Kasumi-1 (cell line): ENCODE results near the gene CYP2C8.
A peak's percentile ranks its signal among the peaks of the same experiment; 100 is the strongest.
"Not testable (repeated sequence)": the region's sequence is repeated elsewhere in the genome, so short reads cannot be mapped to it uniquely, and the experiment has no call there.

Experiments
- DNase-seq, 2 experiments: peaks; one replicate each; lab custom pipeline; 2025; lab: John Stamatoyannopoulos, UW

CYP2C8 gene

DNA sequence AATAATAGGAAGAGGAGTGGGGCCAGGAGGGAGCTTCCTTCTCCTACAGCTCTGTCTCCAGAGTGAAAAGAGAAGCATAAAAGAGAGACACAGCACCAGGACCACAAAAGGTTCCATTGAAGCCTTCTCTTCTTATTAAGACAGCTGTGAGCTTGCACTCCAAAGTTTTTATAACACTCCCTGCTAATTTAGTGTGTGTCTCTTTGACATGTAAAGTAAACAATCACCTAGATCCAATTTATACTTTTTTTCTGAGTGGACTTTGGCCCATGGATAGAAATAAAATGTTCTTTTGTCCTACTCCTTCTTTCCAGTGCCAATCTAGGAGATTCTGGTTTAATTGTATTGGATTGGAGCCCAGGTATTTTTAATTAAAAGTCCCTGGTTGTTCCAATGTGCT, at the start of gene CYP2C8:
CYP2C8 (minus strand) TSS at position 212 of the 400 bp plus-strand sequence; CDS start at position 117, 95 bp downstream.
- DNase-seq: no peak

DNA sequence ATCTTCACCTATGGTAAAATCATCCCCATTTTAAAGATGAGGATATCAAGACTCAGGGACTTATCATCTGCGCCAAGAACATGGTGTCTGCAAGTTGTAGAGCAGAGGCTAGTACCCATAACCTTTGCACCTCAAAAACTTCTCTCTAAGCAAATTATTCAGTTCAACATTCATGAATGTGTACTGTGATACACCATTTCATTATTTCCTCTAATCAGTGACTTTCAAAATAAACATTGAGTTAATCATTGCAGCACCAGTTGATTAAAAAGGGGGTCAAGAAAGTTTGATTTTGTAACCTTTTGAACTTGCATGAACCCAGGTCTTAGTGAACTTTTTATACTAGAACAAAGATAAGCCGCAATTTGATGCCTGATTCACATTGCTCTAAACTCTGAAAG, 47.6 kb upstream of the CYP2C8 start:
- DNase-seq: no peak

DNA sequence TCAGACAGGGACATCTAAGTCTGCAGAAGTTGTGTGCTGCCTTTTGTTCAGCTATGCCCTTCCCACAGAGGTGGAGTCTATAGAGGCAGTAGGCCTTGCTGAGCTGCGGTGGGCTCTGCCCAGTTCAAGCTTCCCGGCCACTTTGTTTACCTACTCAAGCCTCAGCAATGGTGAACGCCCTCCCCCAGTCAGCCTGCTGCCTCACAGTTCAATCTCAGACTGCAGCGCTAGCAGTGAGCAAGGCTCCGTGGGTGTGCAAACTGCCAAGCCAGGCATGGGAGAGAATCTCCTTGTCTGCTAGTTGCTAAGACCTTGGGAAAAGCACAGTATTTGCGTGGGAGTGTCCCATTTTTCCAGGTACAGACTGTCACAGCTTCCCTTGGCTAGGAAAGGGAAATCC, 41.5 kb upstream of the CYP2C8 start:
- not testable (repeated sequence) for DNase-seq

DNA sequence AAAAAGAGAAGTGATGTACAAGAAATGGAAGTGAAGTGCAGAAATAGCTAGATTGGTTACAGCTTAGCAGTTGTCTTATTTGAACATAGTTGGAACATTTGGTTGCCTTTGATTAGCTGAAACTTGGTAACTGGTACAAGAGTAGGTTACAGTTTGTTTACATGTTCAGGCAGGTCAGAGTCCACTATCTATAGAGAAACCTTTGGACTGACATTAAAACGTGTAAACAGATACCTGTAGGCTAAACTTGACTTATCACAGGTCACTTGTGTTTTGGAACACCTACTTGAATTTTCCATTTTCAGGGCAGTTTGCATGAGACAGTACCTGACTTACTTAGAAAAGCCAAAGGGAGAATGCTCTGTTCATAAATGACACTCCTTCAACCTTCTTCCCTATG, 28.5 kb upstream of the CYP2C8 start:
- peak in 1 of 2 experiments; percentile 32 for DNase-seq

DNA sequence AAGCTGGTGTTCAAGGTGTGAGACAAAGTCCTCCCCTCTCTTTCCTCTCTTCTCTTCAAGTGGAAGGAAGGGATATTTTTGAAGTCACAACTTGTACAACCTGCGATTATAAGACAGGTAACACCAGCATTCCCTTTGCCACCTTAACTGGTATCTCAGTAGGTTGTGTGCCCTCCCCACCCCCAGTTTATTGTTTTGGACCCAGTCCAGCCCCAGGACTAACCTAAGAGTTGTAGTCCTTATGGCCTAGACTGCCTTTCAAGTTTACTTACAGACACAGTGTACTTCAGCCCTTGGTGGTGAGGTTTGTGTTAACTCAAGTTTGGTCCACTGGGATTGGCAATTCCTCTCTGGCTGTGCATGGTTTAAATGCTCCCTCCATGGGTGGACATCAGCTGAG, 26.8 kb upstream of the CYP2C8 start:
- no peak for DNase-seq

DNA sequence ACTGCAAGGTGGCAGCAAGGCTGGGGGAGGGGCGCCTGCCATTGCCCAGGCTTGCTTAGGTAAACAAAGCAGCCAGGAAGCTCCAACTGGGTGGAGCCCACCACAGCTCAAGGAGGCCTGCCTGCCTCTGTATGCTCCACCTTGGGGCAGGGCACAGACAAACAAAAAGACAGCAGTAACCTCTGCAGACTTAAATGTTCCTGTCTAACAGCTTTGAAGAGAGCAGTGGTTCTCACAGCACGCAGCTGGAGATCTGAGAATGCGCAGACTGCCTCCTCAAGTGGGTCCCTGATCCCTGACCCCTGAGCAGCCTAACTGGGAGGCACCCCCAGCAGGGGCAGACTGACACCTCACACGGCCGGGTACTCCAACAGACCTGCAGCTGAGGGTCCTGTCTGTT, 10.3 kb upstream of the CYP2C8 start:
- DNase-seq: not testable (repeated sequence)

DNA sequence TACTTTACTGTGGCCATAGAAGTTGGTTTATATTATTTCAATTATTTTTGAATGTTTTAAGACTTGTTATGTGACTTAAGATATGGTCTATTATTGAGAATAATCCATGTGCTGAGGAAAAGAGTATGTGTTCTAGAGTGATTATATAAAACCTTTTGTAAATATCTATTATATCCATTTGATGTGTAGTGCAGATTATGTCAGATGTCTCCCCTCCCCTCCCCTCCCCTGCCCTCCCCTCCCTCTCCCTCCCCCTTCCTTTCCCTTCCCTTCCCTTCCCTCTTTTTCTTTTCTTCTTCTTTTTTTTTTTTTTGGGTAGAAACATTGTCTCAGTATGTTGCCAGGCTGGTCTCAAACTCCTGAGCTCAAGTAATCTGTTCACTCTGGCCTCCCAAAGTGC, 8.3 kb upstream of the CYP2C8 start:
- no peak for DNase-seq

DNA sequence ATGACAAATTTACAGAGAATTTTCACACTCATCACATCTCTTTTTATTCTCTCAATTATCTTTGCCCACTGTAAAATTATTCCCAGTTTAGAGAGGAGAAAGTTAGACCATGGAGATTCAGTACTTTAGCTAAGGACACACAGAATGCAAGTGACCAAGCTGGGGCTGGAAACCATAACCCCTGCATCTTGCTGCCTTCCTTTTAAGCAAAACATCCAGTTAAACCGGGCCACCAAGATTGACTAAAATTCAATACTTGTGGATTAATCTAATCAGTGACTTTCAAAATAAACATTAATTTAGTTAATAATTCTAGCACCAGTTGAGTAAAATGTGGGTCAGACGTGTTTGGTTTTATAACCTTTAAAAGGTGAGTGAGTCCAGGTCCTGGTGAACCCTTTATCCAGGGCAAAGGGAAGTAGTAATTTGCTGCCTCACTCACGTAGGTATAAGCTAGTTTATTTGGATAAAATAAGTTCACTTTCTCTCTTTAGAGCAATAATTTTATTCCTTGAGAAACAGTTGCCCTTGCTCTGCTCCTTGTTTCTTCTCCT, 1.9 kb upstream of the CYP2C8 start:
- no peak for DNase-seq

DNA sequence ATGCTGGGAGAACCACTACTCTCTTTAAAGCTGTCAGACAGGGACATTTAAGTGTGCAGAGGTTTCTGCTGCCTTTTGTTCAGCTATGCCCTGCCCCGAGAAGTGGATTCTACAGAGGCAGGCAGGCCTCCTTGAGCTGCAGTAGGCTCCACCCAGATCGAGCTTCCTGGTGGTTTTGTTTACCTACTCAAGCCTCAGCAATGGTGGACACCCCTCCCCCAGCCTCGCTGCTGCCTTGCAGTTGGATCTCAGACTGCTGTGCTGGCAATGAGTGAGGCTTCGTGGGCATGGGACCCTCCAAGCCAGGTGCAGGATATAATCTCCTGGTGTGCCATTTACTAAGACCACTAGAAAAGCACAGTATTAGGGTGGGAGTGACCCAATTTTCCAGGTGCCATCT, 5.2 kb downstream of the CYP2C8 start:
- not testable (repeated sequence) for DNase-seq

DNA sequence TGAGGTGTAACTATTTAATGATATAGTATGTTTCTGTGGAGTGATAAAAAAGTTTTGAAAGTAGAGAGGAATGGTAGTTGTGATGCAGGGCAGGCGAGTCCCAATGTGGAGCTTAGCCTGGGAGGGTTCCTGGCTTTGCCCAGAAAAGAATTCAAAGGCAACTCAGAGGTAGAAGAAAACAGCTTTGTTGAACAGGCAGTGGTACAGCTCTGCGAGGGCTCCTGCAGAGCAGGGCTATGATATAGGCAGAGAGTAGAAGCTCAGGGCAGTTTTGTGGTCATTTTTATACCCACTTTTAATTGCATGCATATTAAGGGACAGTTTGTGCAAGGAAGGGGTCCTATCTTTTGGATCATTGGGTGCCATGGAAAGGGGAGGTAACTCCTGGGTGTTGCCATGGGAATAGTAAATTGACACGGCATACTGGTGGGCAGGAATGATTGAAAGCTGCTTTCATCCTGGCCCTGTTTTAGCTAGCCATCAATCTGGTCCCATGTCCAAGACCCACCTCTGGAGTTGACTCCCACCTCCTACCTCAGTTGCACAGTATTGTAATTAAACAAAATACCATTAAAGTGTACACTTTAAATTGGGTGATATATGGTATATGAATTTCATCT, 12.4 kb downstream of the CYP2C8 start:
- DNase-seq: no peak

DNA sequence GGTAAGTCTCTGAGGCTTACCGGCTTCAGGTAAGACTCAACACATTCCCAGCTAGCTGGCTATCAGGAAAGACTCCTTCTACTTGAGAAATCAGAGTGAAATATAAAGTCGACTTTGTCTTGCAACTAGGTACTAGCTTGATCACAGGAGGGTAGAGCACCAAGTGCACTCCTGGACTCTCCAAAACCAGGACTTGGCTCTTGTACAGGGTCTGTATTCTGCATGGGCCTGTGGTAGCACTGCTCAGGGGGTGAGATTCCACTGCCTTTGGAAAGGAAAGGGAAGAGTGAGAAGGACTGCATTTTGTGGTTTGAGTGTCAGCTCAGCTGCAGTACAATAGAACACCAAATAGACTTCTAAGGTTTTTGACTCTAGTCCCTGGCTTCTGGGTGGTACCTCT, 19.4 kb downstream of the CYP2C8 start:
- no peak for DNase-seq

DNA sequence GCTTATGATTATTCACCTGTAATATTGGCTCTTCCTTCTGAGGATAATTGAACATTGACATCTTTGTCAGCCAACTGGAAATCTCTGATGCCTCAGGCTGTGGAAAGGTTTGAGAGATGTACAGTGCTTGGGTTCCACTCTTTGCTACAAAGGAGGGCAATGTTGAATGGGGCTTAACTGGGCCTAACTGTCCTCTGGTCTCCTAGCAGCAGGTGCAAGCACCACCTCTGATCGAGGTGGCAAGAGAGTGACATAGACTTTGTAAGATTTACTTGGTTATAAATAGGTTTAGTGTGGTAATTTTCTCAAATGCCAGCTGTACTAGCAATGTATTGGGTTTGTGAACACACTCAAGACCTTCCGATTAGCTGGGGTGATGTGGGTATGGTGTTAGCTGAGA, 21.1 kb downstream of the CYP2C8 start:
- no peak for DNase-seq

DNA sequence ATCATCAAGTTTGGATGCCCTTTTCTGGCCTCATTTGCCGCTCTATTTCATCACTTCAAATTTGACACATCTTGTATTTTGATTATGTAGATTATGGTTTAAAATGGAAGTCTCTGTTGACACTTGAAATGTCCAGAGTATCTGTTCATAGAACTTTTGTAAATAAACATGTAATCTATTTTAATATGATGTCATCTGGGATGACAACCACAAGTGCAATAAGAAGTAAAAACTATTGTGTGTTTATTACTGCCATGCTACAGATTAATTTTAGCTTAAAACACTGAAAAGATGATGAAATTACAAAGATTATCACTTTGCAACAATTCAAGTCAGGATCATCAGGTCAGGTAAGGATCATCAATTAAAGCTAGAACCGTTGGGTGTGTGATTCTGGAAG, 30.0 kb downstream of the CYP2C8 start:
- no peak for DNase-seq

DNA sequence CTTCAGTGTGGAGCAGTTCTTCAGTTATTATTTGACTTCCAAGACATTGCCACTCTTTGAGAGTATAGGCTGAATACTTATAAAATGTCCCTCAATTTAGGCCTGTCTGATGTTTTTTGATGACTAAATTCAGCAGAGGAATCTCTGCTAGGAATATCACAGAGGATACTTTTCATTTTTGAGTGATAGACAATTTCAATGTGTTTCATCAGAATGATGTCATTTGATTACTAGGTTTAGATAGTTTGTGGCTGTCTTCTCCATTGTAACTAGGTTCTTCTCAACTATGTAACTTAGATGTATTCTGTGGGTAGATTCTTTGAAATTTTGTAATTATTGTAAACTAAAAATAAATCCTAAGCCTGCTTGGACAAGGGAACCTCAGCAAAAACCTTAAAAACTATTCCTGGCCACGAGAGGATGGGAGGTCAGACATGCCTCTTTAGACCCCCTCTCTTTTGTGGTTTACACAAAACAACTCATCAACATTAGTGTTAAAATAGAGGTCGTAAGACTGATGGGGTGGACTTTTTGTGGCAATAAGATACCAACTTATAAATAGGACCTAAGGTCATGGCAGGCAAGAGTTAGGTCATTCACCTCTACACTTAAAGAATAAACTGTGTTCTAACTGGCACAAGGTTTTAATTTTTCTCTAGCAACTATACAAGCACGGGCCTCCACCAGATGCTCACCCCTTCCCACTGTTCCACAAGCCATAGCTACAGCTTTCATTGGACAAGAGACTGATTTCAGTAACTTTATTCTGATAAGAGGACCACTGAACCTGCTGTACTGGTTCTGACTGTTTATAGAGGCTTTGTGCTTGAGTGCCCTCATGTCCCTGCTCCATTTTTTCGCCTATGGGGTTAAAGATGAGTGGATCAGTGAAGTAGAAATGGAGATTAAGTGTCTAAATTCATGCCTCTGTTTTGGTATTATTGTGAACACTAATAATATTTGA, 33.7 kb downstream of the CYP2C8 start:
- DNase-seq: no peak

DNA sequence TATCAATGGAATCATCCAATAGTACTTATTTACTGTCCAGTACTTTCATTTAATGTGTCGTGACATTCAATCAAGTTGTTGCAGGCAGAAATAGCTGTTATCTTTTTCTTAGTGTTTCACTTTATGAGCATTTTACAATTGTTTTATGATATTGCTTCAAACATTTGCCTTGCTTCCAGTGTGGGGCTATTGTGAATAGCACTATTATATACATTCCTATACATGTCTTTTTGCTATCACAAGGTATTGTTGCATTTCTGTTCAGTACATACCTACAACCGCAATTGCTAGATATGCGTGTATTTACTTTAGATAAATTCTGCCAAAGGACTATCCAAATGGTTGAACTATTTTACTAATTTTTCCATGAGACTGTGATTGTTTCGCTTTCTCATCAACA, 34.9 kb downstream of the CYP2C8 start:
- DNase-seq: no peak

DNA sequence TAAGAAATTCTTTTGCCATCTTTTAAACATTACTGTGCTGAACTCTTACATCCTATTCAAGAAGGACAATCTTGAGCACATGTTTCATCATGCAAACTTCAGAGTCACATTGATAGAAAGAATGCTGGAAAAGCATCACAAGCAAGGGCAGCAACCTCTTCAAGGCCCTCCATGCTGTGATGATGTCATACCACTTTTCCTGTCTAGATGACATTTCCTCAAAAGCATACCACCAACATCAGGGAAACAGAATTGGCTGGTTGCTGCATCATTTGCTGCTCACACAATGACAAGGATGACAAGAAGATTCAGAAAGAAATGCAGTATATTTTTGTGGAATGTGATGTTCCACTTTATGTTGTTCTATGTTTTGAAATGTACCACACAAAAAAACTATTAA, 37.6 kb downstream of the CYP2C8 start:
- peak in 1 of 2 experiments; percentile 18 for DNase-seq

DNA sequence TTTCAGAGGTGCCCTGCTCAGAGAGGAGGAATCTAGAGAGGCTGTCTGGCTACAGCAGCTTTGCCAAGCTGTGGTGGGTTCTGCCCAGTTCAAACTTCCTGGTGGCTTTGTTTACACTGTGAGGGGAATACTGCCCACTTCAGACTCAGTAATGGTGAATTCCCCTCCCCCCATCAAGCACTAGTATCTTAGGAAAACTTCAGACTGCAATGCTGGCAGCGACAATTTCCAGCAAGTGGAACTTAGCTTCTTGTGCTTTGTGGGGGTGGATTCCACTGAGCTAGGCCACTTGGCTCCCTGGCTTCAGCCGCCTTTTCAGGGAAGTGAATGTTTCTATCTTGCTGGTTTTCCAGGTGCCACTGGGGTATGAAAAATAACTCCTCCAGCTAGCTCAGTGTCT, 42.8 kb downstream of the CYP2C8 start:
- DNase-seq: no peak

DNA sequence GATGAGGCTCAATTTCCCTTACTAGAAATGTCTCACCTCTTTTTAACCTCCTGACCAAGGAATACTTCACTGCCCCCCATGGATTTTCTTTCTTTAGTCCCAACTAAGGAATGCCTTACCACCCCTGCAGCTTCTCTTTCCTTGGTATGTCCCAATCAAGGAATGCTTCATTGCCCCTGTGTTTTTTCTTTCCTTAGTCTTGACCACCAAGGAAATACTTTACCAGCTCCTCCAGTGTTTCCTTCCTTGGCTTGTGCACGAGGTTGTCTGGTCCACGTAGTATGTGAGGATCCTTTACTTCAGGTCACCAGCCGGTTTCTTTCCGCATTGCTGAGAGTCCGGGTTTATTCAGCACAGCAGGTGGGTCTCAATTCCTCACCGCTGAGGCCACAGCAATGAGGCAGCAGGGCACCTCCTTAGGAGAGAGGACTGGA, 71.5 kb downstream of the CYP2C8 start:
- no peak for DNase-seq

DNA sequence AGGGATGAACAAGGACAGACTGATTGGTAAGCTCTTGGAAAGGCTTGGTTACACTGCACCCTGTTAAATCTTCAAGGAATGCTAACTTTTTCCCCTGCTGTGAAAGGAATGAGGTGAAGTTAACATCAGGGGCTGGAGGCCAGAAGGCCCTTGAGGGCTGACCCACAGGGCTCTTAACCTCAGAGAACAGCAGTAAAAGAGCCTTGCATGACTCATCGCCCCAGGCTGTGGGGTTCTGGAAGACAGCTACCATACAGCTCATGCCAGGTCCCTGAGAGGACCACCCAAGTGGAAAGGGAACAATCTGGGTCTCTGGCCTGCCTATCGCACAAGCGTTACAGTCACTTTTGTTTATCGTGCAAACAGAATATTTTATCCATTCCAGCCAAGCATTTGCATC, 76.5 kb downstream of the CYP2C8 start:
- DNase-seq: no peak

DNA sequence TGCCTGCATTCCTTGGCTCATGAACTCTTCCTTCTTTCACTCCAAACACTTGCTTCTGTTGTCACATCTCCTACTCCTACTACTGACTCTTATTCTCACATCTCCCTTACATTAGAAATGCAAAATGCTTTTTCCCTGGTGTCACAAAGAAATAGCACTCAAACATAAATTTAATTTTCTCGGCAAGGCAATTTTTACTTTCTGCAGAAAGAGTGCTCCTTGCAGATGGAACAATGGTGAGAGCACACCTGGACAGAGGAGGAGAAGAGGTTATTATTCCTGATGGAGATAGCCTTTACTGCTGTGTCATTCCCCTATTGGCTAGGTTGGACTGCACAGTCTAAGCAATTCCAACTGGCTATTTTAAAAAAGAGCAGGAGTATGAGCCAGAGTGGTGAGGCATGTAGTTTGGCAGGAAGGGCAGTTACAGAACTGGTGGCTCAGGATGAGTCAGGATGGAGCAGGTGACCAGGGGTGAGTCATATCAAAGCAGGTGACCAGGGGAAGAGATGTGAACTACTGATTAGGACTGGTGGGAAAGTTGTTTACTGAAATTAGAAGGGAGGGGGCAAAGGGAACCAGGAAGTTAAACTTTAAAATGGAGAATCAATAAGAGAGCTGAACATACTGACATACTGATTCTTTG, 77.9 kb downstream of the CYP2C8 start:
- DNase-seq: peak in 1 of 2 experiments; percentile 9

DNA sequence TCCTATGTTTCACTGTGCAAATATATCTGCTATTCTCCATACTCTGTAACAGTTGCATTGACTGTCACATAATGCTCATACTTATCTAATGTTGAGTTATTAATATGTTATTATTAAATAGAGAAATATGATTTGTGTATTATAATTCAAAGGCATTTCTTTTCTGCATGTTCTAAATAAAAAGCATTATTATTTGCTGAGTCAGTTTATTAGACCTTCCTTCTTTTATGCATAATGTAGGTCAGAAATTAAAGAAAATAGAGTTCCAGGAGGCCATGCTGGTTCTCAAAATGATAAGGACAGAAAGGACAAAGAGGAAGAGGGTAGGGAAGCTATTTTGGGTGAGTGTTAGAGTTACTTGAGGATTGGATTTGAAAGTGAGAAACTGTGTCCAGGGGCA, 80.1 kb downstream of the CYP2C8 start:
- no peak for DNase-seq
